ENCODE results near the gene CCDC175. TPM values are rescaled to one million over a fixed set of nuclear protein-coding genes. Genes with fewer than 3 reads are reported as not detected.

CCDC175 gene
- total RNA-seq, 4 donors from 2014 or later: 0.27 to 0.95 TPM; not detected in 2

DNA sequence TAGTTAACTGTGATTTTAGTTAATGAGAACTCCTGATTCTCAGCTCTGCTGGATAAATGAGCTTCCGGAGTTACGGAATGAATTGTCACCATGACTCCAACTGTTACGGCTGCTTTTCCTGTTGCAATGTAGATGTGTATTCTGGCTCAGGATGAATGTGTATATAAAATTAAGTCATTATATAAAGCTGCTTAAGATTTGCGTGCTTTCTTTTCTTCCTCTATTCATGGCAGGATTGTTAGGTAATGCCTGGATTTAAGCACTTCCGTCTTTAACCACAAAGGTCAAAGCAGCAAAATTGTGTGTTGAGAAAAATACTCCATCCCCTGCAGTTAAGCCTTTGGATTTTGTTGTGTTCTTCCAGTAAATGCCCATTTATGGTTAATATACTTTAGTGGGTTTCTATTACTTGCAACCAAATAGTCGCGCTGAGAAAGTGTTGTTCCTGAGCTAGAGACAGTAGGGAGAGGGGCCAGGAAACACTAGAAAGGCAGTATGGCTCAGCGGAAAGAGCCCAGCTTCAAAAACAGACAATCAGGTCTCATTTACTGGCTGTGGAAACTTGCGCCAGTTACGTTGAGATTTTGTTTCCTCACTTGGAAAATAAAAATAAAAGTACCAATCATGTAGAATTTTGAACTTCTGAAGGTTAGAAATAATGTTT is 9.4 kb upstream of the CCDC175 start:
- Histone ChIP-seq H3K4me1 (peaks cover 0 to 4% (median 0%) of the 10 kb centered on the region in 4 donors), H3K4me3 (no peak overlapping the region), H3K9me3 (no peaks in the 10 kb centered on the region), H3K27me3 (no peaks in the 10 kb centered on the region), H3K27ac (no peak overlapping the region), H3K36me3 (no peaks in the 10 kb centered on the region)
- no peak for DNase-seq
- intact Hi-C loops (cut with DNase I; ENCODE audit: low total_unique reads) (no loop called here), in situ Hi-C loops (cut with MboI; ENCODE audit: low pct_ligation_motif_present in 1 of 4, low pct_unique_long_range_greater_than_20kb in 1 of 4, low sequenced_read_pairs in 3 of 4) (loop anchor here in 2 of 4 donors (10.0 to 25.0 kb wide), 2 partner anchors 449 to 461 kb away; no protein-coding TSS in a partner anchor)
- TF ChIP-seq EP300 (IDR thresholded peaks at IDR 0.05; ENCODE audit: low read depth): no peak
- TF ChIP-seq, protein P1, sequence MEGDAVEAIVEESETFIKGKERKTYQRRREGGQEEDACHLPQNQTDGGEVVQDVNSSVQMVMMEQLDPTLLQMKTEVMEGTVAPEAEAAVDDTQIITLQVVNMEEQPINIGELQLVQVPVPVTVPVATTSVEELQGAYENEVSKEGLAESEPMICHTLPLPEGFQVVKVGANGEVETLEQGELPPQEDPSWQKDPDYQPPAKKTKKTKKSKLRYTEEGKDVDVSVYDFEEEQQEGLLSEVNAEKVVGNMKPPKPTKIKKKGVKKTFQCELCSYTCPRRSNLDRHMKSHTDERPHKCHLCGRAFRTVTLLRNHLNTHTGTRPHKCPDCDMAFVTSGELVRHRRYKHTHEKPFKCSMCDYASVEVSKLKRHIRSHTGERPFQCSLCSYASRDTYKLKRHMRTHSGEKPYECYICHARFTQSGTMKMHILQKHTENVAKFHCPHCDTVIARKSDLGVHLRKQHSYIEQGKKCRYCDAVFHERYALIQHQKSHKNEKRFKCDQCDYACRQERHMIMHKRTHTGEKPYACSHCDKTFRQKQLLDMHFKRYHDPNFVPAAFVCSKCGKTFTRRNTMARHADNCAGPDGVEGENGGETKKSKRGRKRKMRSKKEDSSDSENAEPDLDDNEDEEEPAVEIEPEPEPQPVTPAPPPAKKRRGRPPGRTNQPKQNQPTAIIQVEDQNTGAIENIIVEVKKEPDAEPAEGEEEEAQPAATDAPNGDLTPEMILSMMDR (IDR thresholded peaks at IDR 0.05): no peak
- no peak for TF ChIP-seq POLR2A (IDR thresholded peaks at IDR 0.05)
- no peak for TF ChIP-seq POLR2AphosphoS5 (IDR thresholded peaks at IDR 0.05)
- WGBS, 2 donors (ENCODE audit: low coverage in 1 of 2): 69 to 71% methylated on average over 6 to 10 of the region's 10 CpGs

DNA sequence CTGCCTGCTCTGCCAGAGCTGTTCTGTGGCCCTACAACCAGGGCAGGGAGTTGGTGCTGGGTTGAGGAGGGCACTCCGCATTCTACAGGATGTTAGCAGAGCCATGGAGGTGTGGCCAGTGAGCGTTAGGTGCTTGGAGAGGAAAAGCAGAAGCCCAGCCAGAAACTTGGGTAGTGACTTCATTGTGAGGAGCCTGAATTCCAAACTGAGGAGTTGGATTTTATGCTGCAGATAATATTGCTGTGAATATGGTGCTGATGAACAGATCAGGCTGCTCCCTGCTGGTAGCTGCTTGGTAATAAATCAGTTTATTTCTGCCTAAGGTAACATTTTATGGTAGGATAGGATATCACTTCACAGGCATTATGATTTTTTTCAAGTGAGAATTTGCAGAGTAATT is 7.1 kb upstream of the CCDC175 start:
- Histone ChIP-seq H3K9me3 (no peaks in the 10 kb centered on the region), H3K27me3 (no peaks in the 10 kb centered on the region), H3K36me3 (no peaks in the 10 kb centered on the region), H3K4me1 (peaks cover 0 to 4% (median 0%) of the 10 kb centered on the region in 4 donors), H3K4me3 (no peak overlapping the region), H3K27ac (no peak overlapping the region)
- intact Hi-C loops (cut with DNase I; ENCODE audit: low total_unique reads) (no loop called here), in situ Hi-C loops (cut with MboI; ENCODE audit: low pct_ligation_motif_present in 1 of 4, low pct_unique_long_range_greater_than_20kb in 1 of 4, low sequenced_read_pairs in 3 of 4) (loop anchor here in 2 of 4 donors (10.0 to 25.0 kb wide), 2 partner anchors 446 to 459 kb away; no protein-coding TSS in a partner anchor)
- no peak for DNase-seq
- WGBS, 2 donors (ENCODE audit: low coverage in 1 of 2): 58% methylated on average over 2 of the region's 2 CpGs; no CpG with 5 or more reads in 1 of the 2 donors
- TF ChIP-seq POLR2AphosphoS5 (IDR thresholded peaks at IDR 0.05) (no peak), POLR2A (IDR thresholded peaks at IDR 0.05) (no peak), EP300 (IDR thresholded peaks at IDR 0.05; ENCODE audit: low read depth) (no peak)
- TF ChIP-seq, protein P1 (IDR thresholded peaks at IDR 0.05): no peak

DNA sequence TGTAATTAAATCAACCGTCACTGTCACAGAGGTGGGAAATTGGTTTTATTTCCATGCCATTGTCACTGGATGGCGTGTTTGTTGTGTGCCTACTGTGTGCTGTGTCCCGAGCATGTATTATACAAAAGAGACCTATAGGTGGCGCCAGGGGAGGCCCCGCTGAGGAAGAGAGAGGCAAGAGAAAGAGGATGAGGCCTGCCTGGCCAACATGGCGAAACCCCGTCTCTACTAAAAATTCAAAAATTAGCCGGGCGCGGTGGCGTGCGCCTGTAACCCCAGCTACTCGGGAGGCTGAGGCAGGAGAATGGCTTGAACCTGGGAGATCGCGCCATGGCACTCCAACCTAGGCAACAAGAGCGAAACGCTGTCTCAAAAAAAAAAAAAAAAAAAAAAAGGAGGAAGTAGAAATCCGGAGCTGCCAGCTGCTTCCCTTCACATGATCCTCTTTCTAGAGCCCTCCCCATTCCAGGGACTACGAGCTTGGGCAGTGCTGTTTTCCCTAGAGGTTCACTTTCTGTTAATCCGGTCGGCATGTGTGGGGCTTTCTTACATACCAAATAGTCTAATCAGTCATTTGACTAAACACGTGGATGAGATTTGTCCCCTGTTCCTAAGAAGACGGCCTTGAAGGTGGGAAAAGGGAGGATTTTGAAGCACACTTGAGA is 6.4 kb upstream of the CCDC175 start:
- DNase-seq: no peak
- in situ Hi-C loops (cut with MboI; ENCODE audit: low pct_ligation_motif_present in 1 of 4, low pct_unique_long_range_greater_than_20kb in 1 of 4, low sequenced_read_pairs in 3 of 4) (loop anchor here in 2 of 4 donors (10.0 to 25.0 kb wide), 2 partner anchors 446 to 458 kb away; no protein-coding TSS in a partner anchor), intact Hi-C loops (cut with DNase I; ENCODE audit: low total_unique reads) (no loop called here)
- TF ChIP-seq POLR2A (IDR thresholded peaks at IDR 0.05) (no peak), EP300 (IDR thresholded peaks at IDR 0.05; ENCODE audit: low read depth) (no peak), POLR2AphosphoS5 (IDR thresholded peaks at IDR 0.05) (no peak)
- TF ChIP-seq, protein P1 (IDR thresholded peaks at IDR 0.05): no peak
- Histone ChIP-seq H3K4me1 (peaks cover 0 to 4% (median 0%) of the 10 kb centered on the region in 4 donors), H3K36me3 (no peaks in the 10 kb centered on the region), H3K9me3 (no peaks in the 10 kb centered on the region), H3K27me3 (no peaks in the 10 kb centered on the region), H3K4me3 (no peak overlapping the region), H3K27ac (no peak overlapping the region)
- WGBS, 2 donors (ENCODE audit: low coverage in 1 of 2): 83 to 85% methylated on average over 20 to 23 of the region's 23 CpGs

DNA sequence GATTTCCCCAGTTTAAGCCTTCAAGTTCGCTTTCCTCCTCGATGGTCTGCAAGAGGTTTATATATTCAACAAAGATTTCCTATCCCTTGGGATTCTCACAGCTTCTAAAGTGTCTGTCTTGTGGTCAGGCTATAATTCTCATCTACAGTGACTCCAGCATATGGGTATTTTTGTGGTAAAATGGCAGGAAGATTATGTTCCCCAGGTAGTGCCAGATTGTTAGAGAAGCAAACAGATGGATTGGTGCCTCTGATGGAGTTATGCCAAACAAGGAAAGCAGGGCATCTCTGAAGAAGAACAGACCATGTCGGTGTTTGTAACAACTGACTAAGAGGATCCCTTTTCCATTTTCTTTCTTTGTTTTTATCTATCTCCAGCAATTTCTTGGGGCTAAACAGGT is 5.5 kb upstream of the CCDC175 start:
- no peaks in the 10 kb centered on the region for H3K27me3 ChIP-seq
- WGBS, 2 donors (ENCODE audit: low coverage in 1 of 2): 78 to 81% methylated on average over 3 of the region's 3 CpGs
- intact Hi-C loops (cut with DNase I; ENCODE audit: low total_unique reads) (no loop called here), in situ Hi-C loops (cut with MboI; ENCODE audit: low pct_ligation_motif_present in 1 of 4, low pct_unique_long_range_greater_than_20kb in 1 of 4, low sequenced_read_pairs in 3 of 4) (loop anchor here in 2 of 4 donors (10.0 to 25.0 kb wide), 2 partner anchors 445 to 457 kb away; no protein-coding TSS in a partner anchor)
- H3K27ac ChIP-seq: no peak overlapping the region
- H3K9me3 ChIP-seq: no peaks in the 10 kb centered on the region
- TF ChIP-seq POLR2A (IDR thresholded peaks at IDR 0.05) (no peak), POLR2AphosphoS5 (IDR thresholded peaks at IDR 0.05) (no peak), EP300 (IDR thresholded peaks at IDR 0.05; ENCODE audit: low read depth) (no peak)
- TF ChIP-seq, protein P1 (IDR thresholded peaks at IDR 0.05): no peak
- no peak overlapping the region for H3K4me3 ChIP-seq
- DNase-seq: no peak
- H3K36me3 ChIP-seq: no peaks in the 10 kb centered on the region
- peaks cover 0 to 4% (median 0%) of the 10 kb centered on the region in 4 donors for H3K4me1 ChIP-seq
